T-cell (primary cell): Measurements from ENCODE around the gene TRIM62. TPM values are rescaled to one million over a fixed set of nuclear protein-coding genes. Genes with fewer than 3 reads are reported as not detected.

Experiments
- ATAC-seq, 4 experiments: fragments of 200-7000 bp in 3 of 4; fragments of 150-1000 bp in 1 of 4; cut with Tn5 transposase; replicated peaks in 1 of 4; 1 replicate in 3 of 4; 2 replicates in 1 of 4; pipeline ENCODE4 v1.10.0; 2021; ENCODE audit warnings: moderate library complexity in 3 of 4, mild to moderate bottlenecking in 2 of 4, moderate number of reproducible peaks in 1 of 4
- CTCF ChIA-PET, 2 donors: fragments of 300-600 bp; sonication (Branson Sonifier 250); formaldehyde crosslinking; loops; one replicate each; lab custom pipeline; 2022; ENCODE audit warnings: antibody characterized with exemption in 2 of 2; lab: Charles Lee
- POLR2A ChIA-PET, 2 donors: fragments of 300-600 bp; sonication (Branson Sonifier 250); formaldehyde crosslinking; loops; one replicate each; lab custom pipeline; 2022; ENCODE audit warnings: antibody characterized with exemption in 2 of 2; lab: Charles Lee
- DNase-seq, 35 experiments: peaks; one replicate each; pipeline versions ENCODE4 v3.0.0 to v3.0.0-alpha.2; 2013 to 2023
- H3K27ac ChIP-seq: one replicate; pipeline ENCODE4 v1.5.1; 2013; ENCODE audit warnings: low read length
- H3K27me3 ChIP-seq, 2 experiments: replicated peaks in 1 of 2; 1 replicate in 1 of 2; 2 replicates in 1 of 2; pipeline versions ENCODE4 v1.6.1 to v1.7.0; 2013; ENCODE audit warnings: low read length in 1 of 2, mixed read lengths in 1 of 2; ENCODE audit not compliant: control insufficient read depth in 2 of 2, insufficient read depth in 2 of 2; ENCODE audit errors: extremely low read depth in 1 of 2
- H3K36me3 ChIP-seq, 2 donors: 1 replicate in 1 of 2; 2 replicates in 1 of 2; pipeline versions ENCODE4 v1.6.1 to v1.7.0; 2013; ENCODE audit warnings: low read length in 1 of 2; ENCODE audit not compliant: control insufficient read depth in 2 of 2, insufficient read depth in 1 of 2; ENCODE audit errors: extremely low read depth in 1 of 2
- H3K4me1 ChIP-seq, 2 experiments: 1 replicate in 1 of 2; 2 replicates in 1 of 2; pipeline versions ENCODE4 v1.6.1 to v1.7.0; 2013; ENCODE audit warnings: low read length in 2 of 2, mixed read lengths in 1 of 2; ENCODE audit not compliant: insufficient read depth in 2 of 2, control insufficient read depth in 1 of 2; ENCODE audit errors: extremely low read depth in 1 of 2
- H3K4me3 ChIP-seq, 2 donors: 1 replicate in 1 of 2; 2 replicates in 1 of 2; pipeline versions ENCODE4 v1.5.1 to v1.7.0; 2013; ENCODE audit warnings: mild to moderate bottlenecking in 2 of 2, low read length in 1 of 2, moderate library complexity in 1 of 2; ENCODE audit not compliant: control insufficient read depth in 1 of 2; ENCODE audit errors: extremely low read depth in 1 of 2
- H3K9me3 ChIP-seq: 2 replicates; pipeline ENCODE4 v1.7.0; 2013
- H3K27ac Mint-ChIP-seq, 2 donors: one replicate each; pipeline ENCODE4 v1.8.0; 2020 to 2021; ENCODE audit warnings: mild to moderate bottlenecking in 2 of 2, mixed read lengths in 2 of 2
- H3K27me3 Mint-ChIP-seq, 2 donors: one replicate each; pipeline ENCODE4 v1.8.0; 2021 to 2022; ENCODE audit warnings: mixed read lengths in 2 of 2
- H3K36me3 Mint-ChIP-seq: one replicate; pipeline ENCODE4 v1.8.0; 2021; ENCODE audit warnings: mixed read lengths
- H3K4me1 Mint-ChIP-seq, 3 donors: one replicate each; pipeline ENCODE4 v1.8.0; 2020 to 2022; ENCODE audit warnings: mixed read lengths in 3 of 3, mild to moderate bottlenecking in 1 of 3
- H3K4me3 Mint-ChIP-seq, 3 donors: one replicate each; pipeline ENCODE4 v1.8.0; 2020 to 2022; ENCODE audit warnings: mild to moderate bottlenecking in 3 of 3, mixed read lengths in 3 of 3, moderate library complexity in 3 of 3
- H3K9me3 Mint-ChIP-seq, 3 donors: one replicate each; pipeline ENCODE4 v1.8.0; 2020 to 2022; ENCODE audit warnings: mixed read lengths in 3 of 3
- WGBS: methylation state at CpG from one replicate; pipeline ENCODE4 v1.1.5; 2013; ENCODE audit warnings: missing lambda C conversion rate; ENCODE audit not compliant: insufficient coverage; 5-methylcytosine and 5-hydroxymethylcytosine counted together
- total RNA-seq, 35 experiments: library from RNA in 6 of 35; stranded (reverse) in 6 of 35; fragments of 120-200 nt in 1 of 35; gene quantifications; one replicate each; pipeline versions ENCODE4 v1.2.1 to v1.2.4 and lab custom pipeline; 2013 to 2026

Gene TRIM62
- total RNA-seq, 5 donors from 2014 or later (not counting 1 experiment from before 2014, with no cell fraction given), result 20.3 to 31.8 (median 24.3) TPM

DNA sequence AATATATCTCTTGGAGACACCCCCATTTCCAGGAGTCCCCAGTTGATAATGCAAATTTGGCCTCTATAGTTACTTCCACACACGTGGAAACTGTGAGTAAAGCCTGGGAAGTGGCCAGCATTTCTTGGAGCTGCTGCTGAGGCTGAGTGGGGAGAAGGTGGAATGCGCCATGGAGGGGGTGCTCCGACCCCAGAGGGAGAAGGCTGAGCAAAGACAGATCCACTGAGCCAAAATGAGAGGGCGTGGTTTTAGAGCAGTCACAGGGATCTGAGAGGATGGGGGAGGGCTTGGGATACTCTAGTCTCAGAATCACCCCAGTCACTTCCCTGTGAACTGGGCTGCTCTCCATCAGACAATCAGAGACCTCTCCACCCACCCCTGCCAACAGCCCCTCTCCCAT lies 38.7 kb downstream of the TRIM62 start:
- H3K4me1 Mint-ChIP-seq, result peaks cover 6 to 16% (median 7%) of the 10 kb centered on the region in 3 donors
- Histone ChIP-seq H3K9me3 (no peaks in the 10 kb centered on the region), H3K27me3 (no peaks in the 10 kb centered on the region), H3K4me3 (no peak overlapping the region), H3K36me3 (peaks cover 3 to 20% of the 10 kb centered on the region in 2 donors), H3K4me1 (peaks cover 0 to 2% of the 10 kb centered on the region in 2 experiments), H3K27ac (no peak overlapping the region)
- H3K36me3 Mint-ChIP-seq, result peaks cover 18% of the 10 kb centered on the region
- peak overlapping the region in 1 of 2 donors; percentile 44 for H3K27ac Mint-ChIP-seq
- no peak for DNase-seq
- H3K9me3 Mint-ChIP-seq, result no peaks in the 10 kb centered on the region
- ATAC-seq, result no peak
- WGBS, result no CpG with 5 or more reads among the region's 4 CpGs
- no peaks in the 10 kb centered on the region for H3K27me3 Mint-ChIP-seq
- no peak overlapping the region for H3K4me3 Mint-ChIP-seq
- ChIA-PET CTCF (no interaction called here), POLR2A (no interaction called here)

GRCh38 chr1:33142483-33143064 lies 39.3 kb downstream of the TRIM62 start:
- H3K4me1 Mint-ChIP-seq, result peaks cover 7 to 20% (median 11%) of the 10 kb centered on the region in 3 donors
- Histone ChIP-seq H3K4me3 (no peak overlapping the region), H3K9me3 (no peaks in the 10 kb centered on the region), H3K27ac (no peak overlapping the region), H3K4me1 (peaks cover 0 to 2% of the 10 kb centered on the region in 2 experiments), H3K27me3 (no peaks in the 10 kb centered on the region), H3K36me3 (peaks cover 3 to 14% of the 10 kb centered on the region in 2 donors)
- H3K27me3 Mint-ChIP-seq, result no peaks in the 10 kb centered on the region
- ChIA-PET POLR2A (no interaction called here), CTCF (no interaction called here)
- WGBS, result 89% methylated on average over 2 of the region's 7 CpGs
- H3K27ac Mint-ChIP-seq, result no peak overlapping the region
- H3K4me3 Mint-ChIP-seq, result no peak overlapping the region
- H3K36me3 Mint-ChIP-seq, result peaks cover 18% of the 10 kb centered on the region
- no peaks in the 10 kb centered on the region for H3K9me3 Mint-ChIP-seq
- no peak for DNase-seq
- ATAC-seq, result no peak

DNA sequence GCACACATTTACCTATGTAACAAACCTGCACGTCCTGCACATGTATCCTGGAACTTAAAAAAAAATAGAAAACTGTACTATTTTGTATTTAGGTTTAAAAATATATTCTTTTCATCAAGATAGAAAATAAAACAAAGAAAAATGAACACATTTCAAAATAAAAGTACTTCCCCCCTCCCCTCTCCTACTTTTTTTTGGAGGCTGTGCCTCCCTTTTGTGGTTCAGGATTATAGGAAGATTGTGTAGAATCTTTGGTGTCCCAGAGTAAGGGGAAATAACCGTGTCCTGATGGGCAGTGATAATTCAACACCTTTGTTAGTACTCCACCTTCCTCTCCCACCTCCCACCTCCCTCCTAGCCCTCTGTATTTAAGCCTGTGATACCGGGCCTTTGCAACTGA lies 40.1 kb downstream of the TRIM62 start:
- Mint-ChIP-seq H3K4me1 (peaks cover 7 to 20% (median 11%) of the 10 kb centered on the region in 3 donors), H3K9me3 (no peaks in the 10 kb centered on the region), H3K4me3 (no peak overlapping the region), H3K36me3 (peaks cover 14% of the 10 kb centered on the region), H3K27ac (no peak overlapping the region), H3K27me3 (no peaks in the 10 kb centered on the region)
- Histone ChIP-seq H3K27me3 (no peaks in the 10 kb centered on the region), H3K9me3 (no peaks in the 10 kb centered on the region), H3K4me3 (no peak overlapping the region), H3K4me1 (peaks cover 0 to 2% of the 10 kb centered on the region in 2 experiments), H3K27ac (no peak overlapping the region), H3K36me3 (peaks cover 3 to 6% of the 10 kb centered on the region in 2 donors)
- POLR2A ChIA-PET, result no interaction called here
- ATAC-seq (no peak), DNase-seq (no peak)
- no CpG with 5 or more reads among the region's 3 CpGs for WGBS
- CTCF ChIA-PET, result no interaction called here

GRCh38 chr1:33141216-33141615 lies 40.6 kb downstream of the TRIM62 start:
- Histone ChIP-seq H3K27ac (no peak overlapping the region), H3K9me3 (no peaks in the 10 kb centered on the region), H3K4me3 (no peak overlapping the region), H3K4me1 (peaks cover 0 to 2% of the 10 kb centered on the region in 2 experiments), H3K27me3 (no peaks in the 10 kb centered on the region), H3K36me3 (peaks cover 0 to 3% of the 10 kb centered on the region in 2 donors)
- ATAC-seq (no peak), DNase-seq (no peak)
- POLR2A ChIA-PET, result no interaction called here
- H3K27me3 Mint-ChIP-seq, result no peaks in the 10 kb centered on the region
- peaks cover 8 to 20% (median 11%) of the 10 kb centered on the region in 3 donors for H3K4me1 Mint-ChIP-seq
- peaks cover 9% of the 10 kb centered on the region for H3K36me3 Mint-ChIP-seq
- no peaks in the 10 kb centered on the region for H3K9me3 Mint-ChIP-seq
- no peak overlapping the region for H3K4me3 Mint-ChIP-seq
- 100% methylated on average over 1 of the region's 2 CpGs for WGBS
- CTCF ChIA-PET, result no interaction called here
- peak overlapping the region in 1 of 2 donors; percentile 33 for H3K27ac Mint-ChIP-seq

DNA sequence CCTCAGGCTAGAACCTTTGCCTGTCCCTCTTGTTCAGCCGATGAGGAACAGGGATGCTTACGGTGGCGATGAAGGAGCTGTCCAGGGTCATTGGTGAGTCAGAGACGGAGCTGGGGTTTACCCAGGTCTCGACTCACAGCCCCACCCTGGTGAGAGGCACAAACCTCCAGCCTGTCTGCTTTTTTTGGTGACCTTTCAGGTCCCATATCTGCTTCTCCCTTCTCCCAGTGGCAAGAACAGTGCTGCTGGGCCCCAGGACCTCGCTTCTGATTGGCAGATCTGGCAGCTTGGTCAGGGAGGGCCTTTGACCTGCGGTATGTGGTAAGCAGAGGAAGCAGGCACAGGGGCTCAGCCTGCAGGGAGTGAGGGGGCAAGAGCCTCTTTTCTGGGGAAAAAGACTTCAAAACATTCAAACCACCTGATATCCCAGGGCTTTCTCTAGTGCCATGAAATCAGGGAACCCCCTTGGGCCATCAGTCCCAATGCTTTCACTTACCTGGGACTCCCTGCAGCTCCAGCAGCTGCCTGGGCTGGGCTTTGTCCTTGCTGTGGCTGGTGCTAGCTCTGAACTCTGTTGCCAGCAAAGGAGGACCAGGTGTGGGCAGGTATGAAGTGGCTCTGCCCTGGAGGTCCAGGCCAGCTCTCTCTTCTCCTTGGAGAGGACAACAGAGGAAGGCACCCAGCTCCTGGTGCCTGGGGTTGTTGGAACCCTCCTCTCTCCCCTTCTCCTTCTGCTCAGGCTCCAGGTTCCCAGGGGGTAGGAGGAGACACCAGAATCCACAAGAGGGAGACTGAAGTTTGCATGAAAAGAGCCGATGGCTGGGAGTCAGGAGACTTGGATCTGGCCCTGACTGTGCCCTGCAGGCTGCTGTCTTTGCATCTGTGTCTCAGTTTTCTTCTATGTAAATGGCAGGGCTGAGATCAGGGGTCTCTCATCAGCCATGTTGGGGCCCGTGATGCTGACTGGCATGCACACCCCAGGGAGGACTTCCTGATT lies 41.4 kb downstream of the TRIM62 start:
- H3K36me3 Mint-ChIP-seq, result peaks cover 5% of the 10 kb centered on the region
- WGBS, result 84% methylated on average over 6 of the region's 9 CpGs
- DNase-seq (no peak), ATAC-seq (no peak)
- peaks cover 10 to 20% (median 13%) of the 10 kb centered on the region in 3 donors for H3K4me1 Mint-ChIP-seq
- H3K27me3 Mint-ChIP-seq, result no peaks in the 10 kb centered on the region
- ChIA-PET POLR2A (no interaction called here), CTCF (interaction anchor here in 1 of 2 donors (0.6 kb wide), 1 partner anchor 41 kb away, joined by 3 read pairs; the partner anchor contains the start of gene TRIM62)
- Histone ChIP-seq H3K4me3 (no peak overlapping the region), H3K27ac (no peak overlapping the region), H3K9me3 (no peaks in the 10 kb centered on the region), H3K36me3 (peaks cover 0 to 3% of the 10 kb centered on the region in 2 donors), H3K27me3 (no peaks in the 10 kb centered on the region), H3K4me1 (peaks cover 0 to 2% of the 10 kb centered on the region in 2 experiments)
- H3K9me3 Mint-ChIP-seq, result no peaks in the 10 kb centered on the region
- H3K27ac Mint-ChIP-seq, result no peak overlapping the region
- no peak overlapping the region for H3K4me3 Mint-ChIP-seq

GRCh38 chr1:33137800-33138199 lies 44.0 kb downstream of the TRIM62 start:
- ChIA-PET POLR2A (no interaction called here), CTCF (interaction anchor here in 1 of 2 donors (1.5 kb wide), 1 partner anchor 158 kb away, joined by 4 read pairs; no protein-coding TSS in a partner anchor)
- Histone ChIP-seq H3K36me3 (peaks cover 0 to 3% of the 10 kb centered on the region in 2 donors), H3K9me3 (no peaks in the 10 kb centered on the region), H3K27me3 (no peaks in the 10 kb centered on the region), H3K27ac (no peak overlapping the region), H3K4me1 (peaks cover 0 to 2% of the 10 kb centered on the region in 2 experiments), H3K4me3 (no peak overlapping the region)
- DNase-seq (peak in 24 of 35 experiments; percentile 10 to 55 (median 30)), ATAC-seq (peak in 2 of 4 experiments; percentile 39 to 53)
- Mint-ChIP-seq H3K9me3 (no peaks in the 10 kb centered on the region), H3K4me3 (no peak overlapping the region), H3K36me3 (peaks cover 11% of the 10 kb centered on the region), H3K27me3 (no peaks in the 10 kb centered on the region), H3K4me1 (peaks cover 11 to 20% (median 16%) of the 10 kb centered on the region in 3 donors), H3K27ac (no peak overlapping the region)
- WGBS, result 37% methylated on average over 5 of the region's 8 CpGs
